GM12892 (cell line): ENCODE measurements around the gene TSHZ1.

ENCODE experiments used
- DNase-seq: peaks from one replicate; pipeline ENCODE4 v3.0.0; 2011; ENCODE audit not compliant: insufficient read length
- FAIRE-seq: peaks from 2 replicates; lab custom pipeline; 2011; peaks lifted over from hg19 to GRCh38; lab: Jason Lieb, UNC
- POLR2A ChIP-seq: IDR thresholded peaks from 2 replicates; pipeline ENCODE4 v1.6.1; 2011; ENCODE audit warnings: low read depth, low read length, control low read depth
- POLR2AphosphoS5 ChIP-seq: IDR thresholded peaks from 2 replicates; pipeline ENCODE4 v1.6.1; 2011; ENCODE audit warnings: low read depth, low read length, control low read depth
- TAF1 ChIP-seq: IDR thresholded peaks from 2 replicates; pipeline ENCODE4 v1.6.1; 2011; ENCODE audit warnings: low read depth, mild to moderate bottlenecking, control low read depth, low read length, borderline replicate concordance

TSHZ1 gene

DNA sequence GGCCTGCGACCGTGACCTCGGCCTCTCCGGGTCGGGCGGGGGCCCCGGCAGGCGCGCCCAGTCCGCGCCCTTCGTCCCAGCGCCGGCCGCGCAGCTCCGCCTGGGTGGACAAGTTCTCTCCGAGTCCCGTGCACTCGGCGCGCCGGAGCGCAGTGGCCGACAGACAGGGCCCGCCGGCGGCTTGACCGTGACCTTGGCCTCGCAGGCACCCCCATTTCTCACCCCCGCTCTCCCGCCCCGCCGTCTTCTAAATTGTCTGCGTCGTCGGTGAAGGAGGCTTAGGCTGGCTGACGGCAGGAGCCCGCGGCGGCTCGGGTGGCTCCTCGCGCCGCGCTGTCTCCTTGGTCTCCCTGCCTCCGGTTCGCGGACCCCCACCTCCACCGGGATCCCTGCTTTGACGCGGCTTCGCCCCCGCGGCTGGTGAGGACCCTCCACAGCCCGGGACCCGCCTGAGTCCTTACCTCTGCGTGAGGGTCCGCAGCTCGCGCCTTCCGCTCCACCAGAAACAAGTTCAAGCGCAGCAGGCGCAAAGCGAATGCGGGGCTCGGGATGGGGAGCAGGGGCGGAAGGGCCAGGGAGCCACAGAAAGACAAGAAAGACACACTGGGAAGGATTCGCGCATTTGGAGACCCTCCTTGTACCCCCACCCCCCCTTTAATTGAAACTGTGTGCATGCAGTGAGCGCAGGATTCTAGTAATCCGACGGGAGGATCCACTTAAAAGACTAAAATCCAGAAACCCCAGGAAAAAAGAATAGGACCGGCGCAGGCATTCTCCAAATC is 5.7 kb upstream of the TSHZ1 start:
- no peak for FAIRE-seq
- TF ChIP-seq TAF1 = no peak
- TF ChIP-seq POLR2A = no peak
- no peak for TF ChIP-seq POLR2AphosphoS5

DNA sequence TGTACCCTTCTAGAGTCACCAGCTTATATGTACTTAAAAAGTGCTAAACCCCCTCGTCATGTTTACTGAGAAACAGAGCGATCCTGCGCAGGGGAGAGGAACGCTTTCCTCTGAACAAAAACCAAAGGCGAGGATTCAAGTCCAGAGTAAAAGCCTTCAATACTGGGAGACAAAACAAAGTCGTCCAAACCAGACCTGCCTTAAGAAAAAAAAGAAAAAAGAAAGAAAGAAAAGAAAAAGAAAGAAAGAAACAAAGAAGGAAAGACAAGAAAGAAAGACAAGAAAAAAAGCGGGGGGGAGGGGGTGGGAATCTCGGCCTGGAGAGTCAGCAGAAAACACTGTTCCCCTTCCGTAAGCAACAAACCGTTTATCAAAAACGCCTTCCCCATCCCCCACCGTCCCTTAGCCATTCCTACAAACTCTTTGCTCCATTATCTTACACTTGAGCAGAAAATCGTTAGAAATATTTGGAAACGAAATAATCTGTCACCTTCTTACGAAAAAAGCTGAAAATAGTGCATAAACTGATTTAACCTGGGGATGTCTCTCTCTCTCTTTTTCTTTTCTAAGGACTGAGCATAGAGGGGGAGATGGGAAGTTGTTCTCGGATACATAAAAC is 5.0 kb upstream of the TSHZ1 start:
- DNase-seq = no peak
- no peak for FAIRE-seq
- TF ChIP-seq POLR2AphosphoS5 = no peak
- no peak for TF ChIP-seq TAF1
- no peak for TF ChIP-seq POLR2A

More for the DNA sequence above, 5.7 kb upstream of the TSHZ1 start:
- no peak for DNase-seq

DNA sequence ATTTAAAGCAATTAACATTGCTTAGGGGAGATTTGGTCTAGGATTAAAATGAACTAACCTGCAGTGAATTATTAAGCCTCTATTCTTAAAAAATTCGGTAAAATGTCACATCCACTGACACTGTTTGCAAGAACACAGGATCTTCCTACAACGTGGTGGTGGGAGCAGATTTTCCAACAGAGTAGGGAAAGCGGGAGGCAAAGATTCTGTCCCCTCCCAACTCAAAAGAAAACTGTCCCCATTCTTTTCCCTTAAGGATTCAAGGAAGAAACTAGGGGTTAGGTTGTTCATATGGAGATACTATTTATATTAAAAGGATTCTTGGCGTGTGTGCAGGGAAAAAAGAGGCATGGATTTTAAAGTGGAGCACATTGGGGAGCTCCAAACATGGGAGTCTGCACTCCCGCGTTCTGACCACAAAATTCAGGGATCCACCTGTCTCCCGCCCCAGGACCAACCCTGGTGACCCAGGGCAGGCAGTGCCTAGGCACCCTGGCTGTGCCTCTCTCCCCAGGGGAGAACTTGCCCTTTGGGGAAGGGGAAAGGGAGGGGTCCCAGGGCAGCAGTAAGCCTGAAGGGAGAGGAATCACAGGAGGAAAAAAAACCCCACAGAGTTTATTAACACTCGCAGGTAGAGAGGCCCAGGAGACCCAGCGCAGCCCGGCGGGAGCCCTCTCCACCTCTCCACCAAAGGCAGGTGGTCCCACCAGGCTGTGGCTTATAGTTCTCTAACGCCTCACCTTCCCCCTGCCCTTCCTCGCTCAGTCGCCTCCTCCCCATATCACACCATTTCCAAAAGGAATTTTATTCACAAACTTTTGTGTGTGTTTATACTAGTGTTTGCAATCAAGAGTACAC is 3.9 kb upstream of the TSHZ1 start:
- DNase-seq (no peak), FAIRE-seq (no peak)
- TF ChIP-seq TAF1 = no peak
- no peak for TF ChIP-seq POLR2AphosphoS5
- TF ChIP-seq POLR2A = no peak

DNA sequence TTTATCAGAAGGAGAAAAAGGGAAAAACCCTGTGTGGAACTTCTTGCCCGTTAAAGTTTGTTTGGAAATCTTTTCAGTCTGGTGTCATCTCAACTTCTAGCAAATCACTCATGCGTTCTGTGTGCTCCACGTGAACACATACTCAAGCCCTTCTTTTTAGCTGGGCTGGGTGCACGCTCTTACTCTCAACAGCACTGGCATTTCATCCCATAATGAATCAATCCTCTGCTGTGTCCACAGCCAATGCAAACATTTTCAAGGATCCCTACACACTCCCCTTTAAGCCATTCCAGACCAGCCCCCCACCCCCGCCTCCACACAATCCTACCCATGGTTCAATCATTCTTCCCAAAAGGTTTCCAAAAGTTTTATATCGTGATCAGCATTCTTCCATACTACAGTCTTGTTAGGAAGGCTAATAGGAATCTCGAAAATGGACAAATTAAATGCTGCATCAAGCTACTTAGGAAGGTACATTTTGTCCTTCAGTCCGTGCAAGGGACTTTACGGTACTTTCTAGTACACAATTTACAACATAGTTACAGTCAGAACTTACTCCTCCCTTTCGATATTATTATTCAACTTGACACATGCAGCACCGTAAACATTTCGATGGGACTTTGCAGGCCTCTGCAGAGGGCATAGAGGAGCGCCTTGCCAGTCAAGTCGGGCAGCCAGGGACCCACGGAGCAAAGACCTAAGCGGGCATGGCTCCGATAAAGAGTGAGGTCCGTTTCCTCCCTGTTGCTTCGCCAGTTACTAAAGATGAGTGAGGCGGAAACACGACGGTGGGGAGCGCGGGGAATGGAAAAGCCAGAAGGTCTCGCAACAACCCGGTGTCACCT is 3.1 kb upstream of the TSHZ1 start:
- FAIRE-seq (peak; percentile 80), DNase-seq (no peak)
- TF ChIP-seq POLR2AphosphoS5 (no peak), TAF1 (no peak), POLR2A (no peak)

DNA sequence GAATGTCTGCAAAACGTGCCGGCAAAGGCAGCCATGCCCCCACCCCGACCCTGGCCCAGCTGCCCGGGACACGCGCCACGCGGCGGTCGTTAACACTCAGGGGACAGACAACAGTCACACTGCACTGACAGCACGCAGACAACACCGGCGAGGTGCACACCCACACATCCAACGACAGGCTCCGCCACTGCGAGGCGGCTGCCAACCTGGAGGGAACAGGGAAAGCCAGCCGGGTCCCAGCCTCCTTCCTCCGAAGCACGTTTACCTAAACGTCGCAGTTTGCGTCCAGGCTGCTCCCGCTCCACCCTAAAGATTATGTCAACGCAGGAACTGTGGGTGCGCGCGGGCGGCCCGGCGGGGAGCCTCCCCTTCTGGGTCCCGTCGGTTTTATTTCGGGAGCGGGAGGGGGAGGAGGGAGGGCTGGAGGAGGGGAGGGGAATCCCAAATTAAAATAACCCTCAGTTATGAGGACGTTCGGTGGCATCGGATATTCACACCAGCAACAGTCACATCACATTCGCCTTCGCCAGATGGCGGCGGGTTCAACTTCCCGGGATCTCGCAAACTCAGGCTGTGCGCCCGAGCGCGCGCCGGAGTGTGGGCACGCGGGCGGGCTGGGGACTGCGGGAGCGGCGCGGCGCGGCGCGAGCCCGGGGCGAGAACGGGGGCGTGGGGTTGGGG is 2.3 kb upstream of the TSHZ1 start:
- TF ChIP-seq POLR2A = peak; percentile 64
- TF ChIP-seq TAF1 = peak; percentile 44; the same call in 1 of the 2 replicates
- TF ChIP-seq POLR2AphosphoS5 = no peak; the same call in none of the 2 replicates
- peak; percentile 87 for FAIRE-seq
- DNase-seq = no peak

DNA sequence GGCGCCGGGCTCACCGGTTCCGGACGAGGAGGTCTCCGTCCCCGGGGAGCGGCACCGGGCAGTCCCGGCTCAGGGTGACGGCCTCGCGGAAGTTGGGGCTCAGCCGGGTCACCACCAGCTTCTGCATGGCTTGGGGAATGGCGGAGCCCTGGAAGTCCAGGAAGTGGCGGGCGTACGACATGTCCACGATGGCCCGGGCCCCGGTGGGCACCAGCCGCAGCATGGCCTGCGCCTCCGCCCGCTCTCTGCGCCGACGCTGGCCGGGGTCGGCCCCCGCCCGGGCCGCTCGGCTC is 1.8 kb upstream of the TSHZ1 start:
- FAIRE-seq = no peak
- TF ChIP-seq POLR2AphosphoS5 (peak; percentile 60), POLR2A (peak; percentile 48; the same call in 1 of the 2 replicates), TAF1 (no peak)
- DNase-seq = no peak

DNA sequence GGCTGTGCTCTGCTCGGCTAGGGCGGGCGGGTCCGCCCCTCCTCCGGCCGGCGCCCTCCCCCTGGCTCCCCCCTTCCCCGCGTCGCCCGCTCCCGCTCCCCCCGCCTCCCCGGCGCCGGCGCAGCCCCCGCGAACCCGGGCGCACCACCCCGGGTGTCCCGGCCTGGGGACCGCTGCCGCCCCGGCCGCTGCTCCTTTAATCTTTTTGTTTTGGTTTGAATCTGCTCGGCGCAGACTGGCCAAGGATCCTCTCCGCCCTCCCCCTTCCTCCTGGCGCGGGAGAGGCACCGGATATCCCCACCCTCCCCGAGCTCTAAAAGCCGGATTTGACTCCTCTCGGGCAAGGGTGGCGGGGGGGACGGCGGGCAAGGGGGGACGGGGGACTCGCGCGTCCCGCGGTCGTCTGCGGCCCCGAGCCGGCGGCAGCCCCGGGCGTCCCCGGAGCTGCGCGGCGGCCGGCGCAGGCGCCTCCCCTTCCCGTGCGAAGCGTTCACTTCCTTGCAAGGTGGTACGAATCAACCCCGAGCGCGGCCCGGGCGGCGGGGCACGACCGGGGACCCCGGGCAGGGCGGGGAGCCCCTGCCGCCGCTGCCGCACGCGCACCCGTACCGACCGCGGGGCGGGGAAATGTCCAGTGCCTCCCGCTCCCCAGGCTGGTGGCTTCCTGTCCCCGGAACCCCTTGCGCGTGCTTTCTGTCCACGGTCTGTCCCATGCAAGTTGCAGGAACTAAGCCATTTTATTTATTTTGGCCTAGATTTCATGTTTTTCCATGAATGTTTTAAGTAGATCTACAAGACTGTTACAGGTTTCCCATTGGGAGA is 1.3 kb upstream of the TSHZ1 start, which contains the start of gene PTGR3:
Gene PTGR3, minus strand, starts transcription at position 11 of the 822 bp plus-strand sequence. CDS start 81 bp downstream, outside the sequence.
- peak; percentile 71 for DNase-seq
- peak; percentile 90 for FAIRE-seq
- peak; percentile 59; the same call in 1 of the 2 replicates for TF ChIP-seq POLR2AphosphoS5
- TF ChIP-seq POLR2A = peak; percentile 61; the same call in 1 of the 2 replicates
- TF ChIP-seq TAF1 = no peak

DNA sequence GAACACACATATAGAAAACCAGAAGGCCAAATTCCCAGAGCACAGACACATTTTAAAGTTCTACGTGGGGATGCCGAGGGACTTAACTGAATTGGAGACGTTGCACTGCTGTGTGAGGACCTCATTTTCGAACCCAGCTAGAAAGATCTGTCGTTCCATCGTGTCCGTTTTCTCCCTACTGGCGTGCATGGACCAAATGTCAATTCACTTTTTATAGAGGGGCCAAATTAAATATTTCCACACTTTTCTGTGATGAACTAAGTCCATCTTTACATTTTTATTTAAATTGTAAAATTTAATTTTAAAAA is 692 bp upstream of the TSHZ1 start:
- no peak for TF ChIP-seq TAF1
- no peak for TF ChIP-seq POLR2A
- TF ChIP-seq POLR2AphosphoS5 = no peak
- no peak for DNase-seq
- no peak for FAIRE-seq

DNA sequence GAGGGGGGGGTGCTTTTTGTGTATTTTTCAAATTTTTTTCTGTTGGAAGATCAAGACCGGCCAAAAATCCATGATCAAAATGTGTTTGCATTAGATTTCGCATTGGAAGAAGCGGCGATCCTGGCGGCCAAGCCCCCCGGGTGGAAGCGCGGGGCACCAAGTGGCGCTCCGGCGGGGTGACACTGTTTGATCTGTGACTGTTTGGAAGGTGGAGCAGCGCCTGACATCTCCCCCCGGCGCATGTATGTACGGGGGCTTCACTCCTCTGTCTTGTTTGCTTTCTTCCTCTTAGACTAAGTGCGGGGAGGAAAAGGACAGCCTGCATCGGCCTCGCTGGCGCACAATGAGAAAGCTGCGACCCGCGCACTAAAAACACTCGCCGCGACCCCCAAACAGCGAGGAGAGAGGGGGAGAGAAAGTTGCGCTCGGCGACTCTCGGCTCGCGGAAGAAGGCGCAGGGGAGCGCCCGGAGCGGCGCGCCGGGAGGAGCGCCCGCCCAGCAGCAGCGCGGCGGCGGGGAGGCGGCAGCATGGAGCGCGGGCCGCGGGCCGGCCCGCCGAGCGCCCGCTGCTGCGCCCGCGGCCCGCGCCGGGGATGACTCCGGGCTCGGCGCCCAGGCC is 515 bp downstream of the TSHZ1 start:
- TF ChIP-seq POLR2A (no peak), POLR2AphosphoS5 (no peak), TAF1 (no peak)
- FAIRE-seq (no peak), DNase-seq (no peak)

DNA sequence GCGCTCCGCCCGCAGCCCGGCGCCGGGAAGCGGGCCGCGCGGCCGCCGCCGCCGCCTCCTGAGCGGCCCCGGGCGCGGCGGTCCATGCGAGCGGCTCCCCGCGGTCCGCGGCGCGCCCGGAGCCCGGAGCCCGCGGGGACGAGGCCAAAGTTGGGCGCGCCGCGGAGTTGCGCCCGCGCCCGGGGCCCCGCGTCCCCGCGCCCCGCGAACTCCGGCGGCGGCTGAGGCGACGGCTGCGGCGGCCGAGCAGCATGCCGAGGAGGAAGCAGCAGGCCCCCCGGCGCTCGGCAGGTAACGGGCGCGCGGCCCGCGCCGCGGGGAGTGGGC is 992 bp downstream of the TSHZ1 start:
- TF ChIP-seq POLR2A = no peak
- no peak for TF ChIP-seq TAF1
- no peak for TF ChIP-seq POLR2AphosphoS5

More for the DNA sequence above, 992 bp downstream of the TSHZ1 start:
- DNase-seq = no peak
- FAIRE-seq = no peak
